ENCODE results near the gene CGREF1.
A peak's percentile ranks its signal among the peaks of the same experiment; 100 is the strongest.
"Not testable (repeated sequence)": the region's sequence is repeated elsewhere in the genome, so short reads cannot be mapped to it uniquely, and the experiment has no call there.

The CGREF1 gene

GRCh38 chr2:27076323-27076722 is 42.6 kb downstream of the CGREF1 start:
- Histone ChIP-seq H2AFZ (ENCODE audit: low read depth, low read length) (no peak overlapping the region), H3K79me2 (ENCODE audit: insufficient read depth, low read length) (peaks cover 1% of the 10 kb centered on the region), H3K4me2 (ENCODE audit: insufficient read depth, low read length) (no peak overlapping the region), H3K27ac (ENCODE audit: low read length) (no peak overlapping the region; the same call in 1 of the 2 replicates), H4K20me1 (ENCODE audit: insufficient read depth, low read length) (no peaks in the 10 kb centered on the region), H3K27me3 (ENCODE audit: insufficient read depth, low read length, poor library complexity) (no peaks in the 10 kb centered on the region), H3K4me1 (ENCODE audit: insufficient read depth, low read length) (peaks cover 49% of the 10 kb centered on the region), H3K9me3 (ENCODE audit: insufficient read depth, low read length, severe bottlenecking) (no peaks in the 10 kb centered on the region), H3K9ac (ENCODE audit: low read depth, low read length) (no peak overlapping the region), H3K4me3 (ENCODE audit: low read depth in 1 of 2, low read length in 2 of 2) (no peak overlapping the region), H3K36me3 (ENCODE audit: insufficient read depth, low read length) (no peaks in the 10 kb centered on the region; the same call in 1 of the 2 replicates)
- DNase-seq (no peak), ATAC-seq (ENCODE audit: insufficient read depth, low read depth) (no peak)
- TF ChIP-seq CTCF (IDR thresholded peaks at IDR 0.05; ENCODE audit: borderline replicate concordance, extremely low read depth, low read length, poor library complexity, severe bottlenecking) (no peak), EZH2 (IDR thresholded peaks at IDR 0.05; ENCODE audit: borderline replicate concordance, low read depth, low read length, severe bottlenecking) (no peak)

- not testable (repeated sequence) for H2AFZ ChIP-seq (ENCODE audit: low read depth, low read length)
- peaks cover 47% of the 10 kb centered on the region for H3K4me1 ChIP-seq (ENCODE audit: insufficient read depth, low read length)
Observed at GRCh38 chr2:27075566-27075871, 43.4 kb downstream of the CGREF1 start.

GRCh38 chr2:27074738-27075565 is 44.0 kb downstream of the CGREF1 start:
- peak overlapping the region; percentile 20 for H3K4me2 ChIP-seq (ENCODE audit: insufficient read depth, low read length)
- peaks cover 49% of the 10 kb centered on the region for H3K4me1 ChIP-seq (ENCODE audit: insufficient read depth, low read length)
- H3K36me3 ChIP-seq (ENCODE audit: insufficient read depth, low read length) = peaks cover 8% of the 10 kb centered on the region
- 0 out of 4 replicates have a peak overlapping the region, but pooled peaks of 1 of the 2 experiments have one; percentile 1 for H3K4me3 ChIP-seq (ENCODE audit: low read depth in 1 of 2, low read length in 2 of 2)
- peaks cover 10% of the 10 kb centered on the region; the same call in 1 of the 2 replicates for H4K20me1 ChIP-seq (ENCODE audit: insufficient read depth, low read length)
- DNase-seq (peak; percentile 81), ATAC-seq (ENCODE audit: insufficient read depth, low read depth) (peak; percentile 58)
- H2AFZ ChIP-seq (ENCODE audit: low read depth, low read length) = peak overlapping the region; percentile 0; the same call in 1 of the 2 replicates
- H3K79me2 ChIP-seq (ENCODE audit: insufficient read depth, low read length) = peaks cover 15% of the 10 kb centered on the region
- peak overlapping the region; percentile 56 for H3K27ac ChIP-seq (ENCODE audit: low read length)
- H3K9me3 ChIP-seq (ENCODE audit: insufficient read depth, low read length, severe bottlenecking) = no peaks in the 10 kb centered on the region
- peak overlapping the region; percentile 27 for H3K9ac ChIP-seq (ENCODE audit: low read depth, low read length)
- TF ChIP-seq CTCF (IDR thresholded peaks at IDR 0.05; ENCODE audit: borderline replicate concordance, extremely low read depth, low read length, poor library complexity, severe bottlenecking) (no peak), EZH2 (IDR thresholded peaks at IDR 0.05; ENCODE audit: borderline replicate concordance, low read depth, low read length, severe bottlenecking) (no peak)
- H3K27me3 ChIP-seq (ENCODE audit: insufficient read depth, low read length, poor library complexity) = no peaks in the 10 kb centered on the region

More at GRCh38 chr2:27075566-27075871, 43.4 kb downstream of the CGREF1 start:
- not testable (repeated sequence) for H3K9me3 ChIP-seq (ENCODE audit: insufficient read depth, low read length, severe bottlenecking); H3K36me3 ChIP-seq (ENCODE audit: insufficient read depth, low read length); H3K79me2 ChIP-seq (ENCODE audit: insufficient read depth, low read length); DNase-seq; H3K4me3 ChIP-seq (ENCODE audit: low read depth in 1 of 2, low read length in 2 of 2); H3K27me3 ChIP-seq (ENCODE audit: insufficient read depth, low read length, poor library complexity); H4K20me1 ChIP-seq (ENCODE audit: insufficient read depth, low read length)
- Histone ChIP-seq H3K4me2 (ENCODE audit: insufficient read depth, low read length) (peak overlapping the region; percentile 20), H3K9ac (ENCODE audit: low read depth, low read length) (peak overlapping the region; percentile 27), H3K27ac (ENCODE audit: low read length) (peak overlapping the region; percentile 56)
- ATAC-seq (ENCODE audit: insufficient read depth, low read depth) = peak; percentile 10

GRCh38 chr2:27073782-27074181 is 45.1 kb downstream of the CGREF1 start:
- no peak overlapping the region for H3K4me2 ChIP-seq (ENCODE audit: insufficient read depth, low read length)
- H3K9me3 ChIP-seq (ENCODE audit: insufficient read depth, low read length, severe bottlenecking) = no peaks in the 10 kb centered on the region
- H2AFZ ChIP-seq (ENCODE audit: low read depth, low read length) = no peak overlapping the region
- H3K9ac ChIP-seq (ENCODE audit: low read depth, low read length) = no peak overlapping the region
- no peak for DNase-seq
- TF ChIP-seq EZH2 (IDR thresholded peaks at IDR 0.05; ENCODE audit: borderline replicate concordance, low read depth, low read length, severe bottlenecking) = no peak
- no peak for TF ChIP-seq CTCF (IDR thresholded peaks at IDR 0.05; ENCODE audit: borderline replicate concordance, extremely low read depth, low read length, poor library complexity, severe bottlenecking)
- H4K20me1 ChIP-seq (ENCODE audit: insufficient read depth, low read length) = peaks cover 16% of the 10 kb centered on the region; the same call in 1 of the 2 replicates
- no peaks in the 10 kb centered on the region for H3K27me3 ChIP-seq (ENCODE audit: insufficient read depth, low read length, poor library complexity)
- H3K4me1 ChIP-seq (ENCODE audit: insufficient read depth, low read length) = peaks cover 55% of the 10 kb centered on the region
- ATAC-seq (ENCODE audit: insufficient read depth, low read depth) = no peak
- no peak overlapping the region for H3K27ac ChIP-seq (ENCODE audit: low read length)
- H3K79me2 ChIP-seq (ENCODE audit: insufficient read depth, low read length) = peaks cover 26% of the 10 kb centered on the region
- peaks cover 19% of the 10 kb centered on the region for H3K36me3 ChIP-seq (ENCODE audit: insufficient read depth, low read length)
- H3K4me3 ChIP-seq (ENCODE audit: low read depth in 1 of 2, low read length in 2 of 2) = no peak overlapping the region

Measured in DND-41 (cell line).